Nephron (organoid): ENCODE data around the gene KLHDC1.
"Not testable (repeated sequence)": the region's sequence is repeated elsewhere in the genome, so short reads cannot be mapped to it uniquely, and the experiment has no call there.

Source experiments
- H3K27ac Mint-ChIP-seq, 3 experiments: 2 replicates each; pipeline ENCODE4 v1.8.0; 2020; ENCODE audit warnings: mixed read lengths in 3 of 3, mild to moderate bottlenecking in 2 of 3, moderate library complexity in 1 of 3
- H3K27me3 Mint-ChIP-seq: 2 replicates; pipeline ENCODE4 v1.8.0; 2021; ENCODE audit warnings: low read depth, mild to moderate bottlenecking, moderate library complexity, mixed read lengths
- H3K36me3 Mint-ChIP-seq: 2 replicates; pipeline ENCODE4 v1.8.0; 2020; ENCODE audit warnings: low read depth, mixed read lengths
- H3K4me1 Mint-ChIP-seq: 2 replicates; pipeline ENCODE4 v1.8.0; 2020; ENCODE audit warnings: mixed read lengths
- H3K4me3 Mint-ChIP-seq, 3 experiments: 2 replicates each; pipeline ENCODE4 v1.8.0; 2020; ENCODE audit warnings: mild to moderate bottlenecking in 3 of 3, mixed read lengths in 3 of 3, moderate library complexity in 2 of 3
- H3K9me3 Mint-ChIP-seq: 2 replicates; pipeline ENCODE4 v1.8.0; 2020; ENCODE audit warnings: mixed read lengths
- TF ChIP-seq, protein P1 (sequence below), 3 experiments: fragments of 200-600 bp; sonication (generic); IDR thresholded peaks; one replicate each; pipeline ENCODE4 v1.5.0; 2021; ENCODE audit warnings: antibody characterized with exemption in 3 of 3; ENCODE audit not compliant: unreplicated experiment in 3 of 3

The KLHDC1 gene, protein sequence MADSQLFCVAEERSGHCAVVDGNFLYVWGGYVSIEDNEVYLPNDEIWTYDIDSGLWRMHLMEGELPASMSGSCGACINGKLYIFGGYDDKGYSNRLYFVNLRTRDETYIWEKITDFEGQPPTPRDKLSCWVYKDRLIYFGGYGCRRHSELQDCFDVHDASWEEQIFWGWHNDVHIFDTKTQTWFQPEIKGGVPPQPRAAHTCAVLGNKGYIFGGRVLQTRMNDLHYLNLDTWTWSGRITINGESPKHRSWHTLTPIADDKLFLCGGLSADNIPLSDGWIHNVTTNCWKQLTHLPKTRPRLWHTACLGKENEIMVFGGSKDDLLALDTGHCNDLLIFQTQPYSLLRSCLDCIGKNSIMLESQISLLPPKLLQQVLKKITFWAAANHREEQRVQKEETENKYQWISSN

DNA sequence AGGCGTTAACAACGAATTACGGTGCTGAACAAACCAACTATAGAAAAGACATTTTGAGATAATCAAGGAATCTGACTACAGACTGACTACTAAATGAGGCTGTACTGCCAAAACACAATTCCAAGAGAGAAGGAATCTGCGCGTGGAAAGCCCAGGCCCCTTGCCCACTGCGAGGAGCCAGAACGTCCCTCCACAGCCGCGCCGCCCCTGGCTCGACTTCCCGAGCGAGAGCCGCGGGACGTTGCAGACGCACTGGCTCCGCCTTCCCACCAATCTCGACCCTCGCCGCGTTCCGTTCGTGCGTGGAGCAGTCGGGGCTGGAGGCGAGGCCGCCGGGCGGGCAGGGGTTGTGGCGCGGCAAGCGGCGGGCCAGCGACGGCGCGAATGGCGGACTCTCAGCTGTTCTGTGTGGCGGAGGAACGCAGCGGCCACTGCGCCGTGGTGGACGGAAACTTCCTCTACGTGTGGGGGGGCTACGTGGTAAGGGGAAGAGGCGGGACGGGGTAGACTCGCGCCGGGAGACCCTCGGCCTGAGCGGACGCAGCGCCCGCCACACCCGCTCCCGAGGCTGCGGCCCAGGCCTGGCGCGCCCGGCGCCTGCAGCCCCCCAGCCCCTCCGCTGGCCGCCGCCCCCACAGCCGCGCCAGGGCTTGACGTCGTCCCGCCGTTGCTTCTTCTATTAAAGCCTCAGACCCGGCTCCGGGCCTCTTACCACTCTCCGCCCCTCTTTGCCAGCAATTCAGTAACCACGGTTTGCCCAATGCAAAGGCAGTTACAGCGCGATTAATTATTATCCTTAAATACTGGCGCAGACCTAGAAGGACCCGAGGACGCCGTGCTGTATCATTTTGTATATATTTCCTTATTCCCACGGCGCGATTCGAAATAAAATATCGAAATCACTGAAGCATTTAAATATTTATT is at the start of gene KLHDC1:
KLHDC1 (plus strand) TSS at position 310 of the 924 bp plus-strand sequence; CDS start at position 385, 75 bp downstream.
- H3K27ac Mint-ChIP-seq: peak within 1 kb of the TSS; percentile 97 to 98 (median 98)
- peaks cover 3% of the 10 kb centered on the region for H3K27me3 Mint-ChIP-seq
- peaks cover 17% of the 10 kb centered on the region for H3K4me1 Mint-ChIP-seq
- H3K36me3 Mint-ChIP-seq: no peaks in the 10 kb centered on the region
- no peaks in the 10 kb centered on the region for H3K9me3 Mint-ChIP-seq
- TF ChIP-seq, protein P1, sequence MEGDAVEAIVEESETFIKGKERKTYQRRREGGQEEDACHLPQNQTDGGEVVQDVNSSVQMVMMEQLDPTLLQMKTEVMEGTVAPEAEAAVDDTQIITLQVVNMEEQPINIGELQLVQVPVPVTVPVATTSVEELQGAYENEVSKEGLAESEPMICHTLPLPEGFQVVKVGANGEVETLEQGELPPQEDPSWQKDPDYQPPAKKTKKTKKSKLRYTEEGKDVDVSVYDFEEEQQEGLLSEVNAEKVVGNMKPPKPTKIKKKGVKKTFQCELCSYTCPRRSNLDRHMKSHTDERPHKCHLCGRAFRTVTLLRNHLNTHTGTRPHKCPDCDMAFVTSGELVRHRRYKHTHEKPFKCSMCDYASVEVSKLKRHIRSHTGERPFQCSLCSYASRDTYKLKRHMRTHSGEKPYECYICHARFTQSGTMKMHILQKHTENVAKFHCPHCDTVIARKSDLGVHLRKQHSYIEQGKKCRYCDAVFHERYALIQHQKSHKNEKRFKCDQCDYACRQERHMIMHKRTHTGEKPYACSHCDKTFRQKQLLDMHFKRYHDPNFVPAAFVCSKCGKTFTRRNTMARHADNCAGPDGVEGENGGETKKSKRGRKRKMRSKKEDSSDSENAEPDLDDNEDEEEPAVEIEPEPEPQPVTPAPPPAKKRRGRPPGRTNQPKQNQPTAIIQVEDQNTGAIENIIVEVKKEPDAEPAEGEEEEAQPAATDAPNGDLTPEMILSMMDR (IDR thresholded peaks at IDR 0.05; ENCODE audit: unreplicated experiment in 3 of 3): no peak
- H3K4me3 Mint-ChIP-seq: peak within 1 kb of the TSS; percentile 78 to 88 (median 83)

DNA sequence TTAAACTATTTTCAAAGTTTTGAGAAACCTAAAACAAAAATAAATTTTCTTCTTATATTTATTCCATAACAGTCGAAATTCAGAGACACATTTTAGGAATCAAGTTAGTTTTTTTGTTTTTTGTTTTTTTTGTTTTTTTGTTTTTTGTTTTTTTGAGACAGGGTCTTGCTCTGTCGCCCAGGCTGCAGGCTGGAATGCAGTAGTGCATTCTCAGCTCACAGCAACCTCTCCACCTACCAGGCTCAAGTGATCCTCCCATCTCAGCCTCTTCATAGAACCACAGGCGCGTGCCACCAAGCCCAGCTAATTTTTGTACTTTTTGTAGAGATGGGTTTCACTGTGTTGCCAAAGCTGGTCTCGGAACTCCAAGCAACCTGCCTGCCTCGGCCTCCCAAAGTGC is 39.4 kb upstream of the KLHDC1 start:
- no peaks in the 10 kb centered on the region for H3K27me3 Mint-ChIP-seq

DNA sequence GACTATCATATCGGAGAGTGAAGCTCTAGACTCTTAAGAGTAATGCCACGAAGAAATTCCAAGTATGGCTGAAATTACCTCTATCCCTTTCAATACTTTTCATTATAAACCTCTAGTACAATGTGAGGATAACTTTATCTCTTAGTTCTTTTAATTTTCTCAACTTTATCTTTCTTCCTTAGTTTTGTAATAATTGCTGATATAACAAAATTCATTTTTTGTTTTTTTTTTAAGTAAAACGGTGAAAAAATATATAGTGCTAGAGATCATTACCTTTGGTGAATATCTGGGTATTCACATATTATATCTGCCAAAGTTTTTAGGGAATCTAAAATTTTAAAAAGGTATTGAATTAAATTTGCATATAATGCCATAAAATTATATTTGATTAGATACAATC is 38.4 kb upstream of the KLHDC1 start:
- Mint-ChIP-seq H3K4me3 (no peak overlapping the region), H3K27me3 (no peaks in the 10 kb centered on the region), H3K9me3 (no peaks in the 10 kb centered on the region), H3K36me3 (peaks cover 16% of the 10 kb centered on the region), H3K27ac (no peak overlapping the region), H3K4me1 (no peaks in the 10 kb centered on the region)
- TF ChIP-seq, protein P1 (IDR thresholded peaks at IDR 0.05; ENCODE audit: unreplicated experiment in 3 of 3): no peak

More for the DNA sequence above, 39.4 kb upstream of the KLHDC1 start:
- Mint-ChIP-seq H3K36me3 (peaks cover 16% of the 10 kb centered on the region), H3K4me1 (no peaks in the 10 kb centered on the region), H3K27ac (no peak overlapping the region), H3K9me3 (no peaks in the 10 kb centered on the region), H3K4me3 (no peak overlapping the region)
- TF ChIP-seq, protein P1 (IDR thresholded peaks at IDR 0.05; ENCODE audit: unreplicated experiment in 3 of 3): no peak

DNA sequence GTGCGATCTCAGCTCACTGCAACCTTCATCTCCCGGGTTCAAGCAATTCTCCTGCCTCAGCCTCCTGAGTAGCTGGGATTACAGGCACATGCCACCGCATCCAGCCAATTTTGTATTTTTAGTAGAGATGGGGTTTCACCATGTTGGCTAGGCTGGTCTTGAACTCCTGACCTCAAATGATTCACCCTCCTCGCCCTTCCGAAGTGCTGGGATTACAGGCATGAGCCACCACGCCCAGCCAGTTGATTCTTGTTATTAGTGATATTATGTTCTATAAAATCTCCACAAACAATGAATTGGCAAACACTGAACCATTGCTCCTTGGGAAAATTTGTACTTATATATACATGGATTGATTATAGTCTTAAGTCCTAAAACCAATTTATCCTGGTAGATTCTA is 35.4 kb upstream of the KLHDC1 start:
- not testable (repeated sequence) for H3K36me3 Mint-ChIP-seq, H3K9me3 Mint-ChIP-seq, H3K27me3 Mint-ChIP-seq, H3K4me3 Mint-ChIP-seq, H3K27ac Mint-ChIP-seq, H3K4me1 Mint-ChIP-seq

DNA sequence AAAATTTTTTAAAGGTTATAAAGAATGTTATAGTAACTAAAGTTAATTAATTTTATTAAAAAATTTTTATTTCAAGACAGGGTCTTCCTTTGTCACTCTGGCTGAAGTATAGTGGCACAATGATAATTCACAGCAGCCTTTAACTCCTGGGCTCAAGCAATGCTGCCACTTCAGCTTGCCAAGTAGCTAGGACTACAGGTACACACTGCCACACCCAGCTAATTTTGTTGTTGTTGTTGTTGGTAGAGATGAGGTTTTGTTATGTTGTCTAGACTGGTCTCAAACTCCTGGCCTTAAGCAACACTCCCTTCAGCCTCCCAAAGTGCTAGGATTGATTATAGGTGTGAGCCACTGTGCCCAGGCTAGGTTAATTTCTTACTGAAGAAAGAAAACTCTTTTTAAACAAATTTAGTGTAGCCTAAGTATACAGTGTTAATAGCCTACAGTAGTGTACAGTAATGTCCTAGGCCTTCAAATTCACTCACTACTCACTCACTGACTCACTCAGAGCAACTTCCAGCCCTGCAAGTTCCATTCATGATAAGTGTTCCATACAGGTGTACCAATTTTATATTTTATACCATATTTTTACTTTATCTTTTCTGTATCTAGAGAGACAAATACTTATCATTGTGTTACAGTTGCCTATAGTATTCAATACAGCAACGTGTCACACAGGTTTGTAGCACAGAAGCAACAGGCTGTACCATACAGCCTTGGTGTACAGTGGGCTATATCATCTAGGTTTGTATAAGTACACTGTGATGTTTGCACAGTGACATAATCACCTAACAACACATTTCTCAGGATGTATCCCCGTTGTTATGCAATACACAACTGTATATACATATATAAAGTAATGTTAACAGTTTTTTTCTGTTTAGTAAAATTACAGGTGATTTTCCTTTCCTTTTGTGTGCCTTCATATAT is 33.1 kb upstream of the KLHDC1 start:
- Mint-ChIP-seq H3K9me3 (no peaks in the 10 kb centered on the region), H3K4me1 (no peaks in the 10 kb centered on the region), H3K4me3 (no peak overlapping the region), H3K27ac (no peak overlapping the region), H3K36me3 (peaks cover 3% of the 10 kb centered on the region), H3K27me3 (no peaks in the 10 kb centered on the region)
- TF ChIP-seq, protein P1 (IDR thresholded peaks at IDR 0.05; ENCODE audit: unreplicated experiment in 3 of 3): no peak
